HG03159 (cell line): ENCODE data around the gene LMNA.
"Not testable (repeated sequence)": the region's sequence is repeated elsewhere in the genome, so short reads cannot be mapped to it uniquely, and the experiment has no call there.

Experiments
- ATAC-seq: cut with Tn5 transposase; IDR thresholded peaks from one replicate; pipeline ENCODE4 v1.9.1; 2021; ENCODE audit warnings: mild to moderate bottlenecking, moderate library complexity; ENCODE audit not compliant: unreplicated experiment

LMNA gene

GRCh38 chr1:156114101-156114918, at the start of gene LMNA:
LMNA (plus strand) TSS chr1:156114711; CDS start chr1:156114919, 208 bp downstream.
- ATAC-seq, result peak; percentile 69

- ATAC-seq, result no peak
These were observed 49.3 kb upstream of the LMNA start for GRCh38 chr1:156065212-156065611.

GRCh38 chr1:156065871-156066270, 48.6 kb upstream of the LMNA start:
- no peak for ATAC-seq

GRCh38 chr1:156067262-156067661, 47.2 kb upstream of the LMNA start:
- no peak for ATAC-seq

GRCh38 chr1:156069490-156070455, 44.7 kb upstream of the LMNA start:
- ATAC-seq, result no peak

GRCh38 chr1:156070548-156070947, 44.0 kb upstream of the LMNA start:
- no peak for ATAC-seq

DNA sequence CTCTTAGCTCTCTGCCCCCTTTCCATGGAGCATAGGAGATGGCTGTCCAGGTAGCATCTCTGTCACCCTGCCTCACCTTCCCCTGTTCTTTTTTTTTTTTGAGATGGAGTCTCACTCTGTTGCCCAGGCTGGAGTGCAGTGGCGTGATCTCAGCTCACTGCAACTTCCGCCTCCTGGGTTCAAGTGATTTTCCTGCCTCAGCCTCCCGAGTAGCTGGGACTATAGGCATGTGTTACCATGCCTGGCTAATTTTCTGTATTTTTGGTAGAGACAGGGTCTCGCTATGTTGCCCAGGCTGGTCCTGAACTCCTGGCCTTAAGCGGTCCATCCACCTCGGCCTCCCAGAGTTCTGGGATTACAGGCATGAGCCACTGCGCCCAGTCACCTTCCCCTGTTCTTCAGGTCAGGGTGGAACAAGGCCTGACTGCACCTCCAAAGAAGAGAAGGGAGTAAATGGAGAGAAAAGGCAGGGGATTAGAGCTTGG, 43.1 kb upstream of the LMNA start:
- not testable (repeated sequence) for ATAC-seq

DNA sequence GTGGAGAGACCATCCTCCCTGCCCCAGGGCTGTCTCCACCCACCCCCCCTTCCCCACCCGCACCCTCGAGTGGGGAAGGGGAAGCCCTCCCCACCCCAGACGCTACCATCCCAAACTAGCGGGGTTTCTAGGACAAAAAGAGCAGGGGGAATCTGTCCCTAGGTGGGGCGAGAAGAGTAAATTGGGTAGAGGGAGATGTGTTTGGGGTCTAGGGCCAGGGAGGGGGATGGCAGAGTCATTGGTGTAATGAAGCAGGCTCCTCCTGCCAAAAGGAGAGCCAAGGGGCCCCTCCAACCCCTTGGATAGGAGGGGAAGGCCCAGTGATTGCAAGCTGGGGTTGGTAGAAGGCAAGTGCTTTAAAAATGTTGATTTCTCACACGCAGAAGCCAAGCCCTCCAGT, 42.3 kb upstream of the LMNA start:
- no peak for ATAC-seq

DNA sequence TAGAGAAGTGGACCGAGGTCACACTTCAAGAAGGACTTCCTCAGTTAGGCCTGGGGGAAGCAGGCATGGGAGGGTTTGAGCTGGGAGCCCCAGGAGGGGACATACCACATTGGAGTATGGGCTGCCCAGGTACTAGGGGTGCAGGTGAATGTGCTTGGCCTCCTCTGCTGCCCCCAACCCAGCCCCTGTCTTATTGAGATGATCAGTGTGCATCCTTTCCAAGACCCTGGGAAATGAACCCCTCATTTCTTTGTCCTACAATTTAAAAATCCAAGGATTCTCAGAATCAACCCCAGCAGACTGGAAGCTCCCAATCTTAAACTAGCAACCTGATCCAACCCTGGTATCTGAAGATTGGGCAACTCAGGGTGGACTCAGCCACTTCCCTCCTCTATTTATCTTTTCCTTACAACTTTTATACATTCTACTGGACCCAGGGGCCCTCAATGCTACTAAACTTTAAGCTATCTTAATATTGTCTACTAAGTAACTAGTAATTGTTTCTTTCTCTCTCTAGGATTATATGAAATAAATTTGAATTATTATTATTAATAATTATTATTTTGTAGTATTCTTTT, 41.3 kb upstream of the LMNA start:
- ATAC-seq, result no peak

GRCh38 chr1:156073740-156074139, 40.8 kb upstream of the LMNA start:
- no peak for ATAC-seq

DNA sequence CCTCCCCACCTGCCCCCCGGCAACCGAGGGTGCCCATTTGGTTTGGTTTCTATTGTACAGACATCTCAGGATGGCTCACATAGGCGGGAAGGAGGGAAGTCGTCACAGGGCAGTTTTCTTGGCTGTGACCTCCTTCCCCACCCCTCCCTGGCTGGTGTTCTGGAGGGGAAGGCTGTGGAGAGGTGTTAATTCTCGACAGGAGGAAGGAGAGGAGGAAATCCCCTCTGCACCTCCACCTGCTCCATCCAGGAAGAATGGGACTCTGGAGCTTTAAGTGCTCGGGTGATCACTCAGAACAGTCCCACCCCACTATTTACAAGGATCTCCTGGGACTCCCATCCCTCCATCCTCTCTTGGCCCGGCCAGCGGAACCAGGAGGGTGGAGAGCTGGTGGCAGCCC, 39.9 kb upstream of the LMNA start:
- ATAC-seq, result no peak

GRCh38 chr1:156075162-156075561, 39.3 kb upstream of the LMNA start:
- no peak for ATAC-seq

- no peak for ATAC-seq
These were observed 38.7 kb upstream of the LMNA start for GRCh38 chr1:156075775-156076204.

- ATAC-seq, result no peak
These were observed 37.7 kb upstream of the LMNA start for GRCh38 chr1:156076609-156077429.

DNA sequence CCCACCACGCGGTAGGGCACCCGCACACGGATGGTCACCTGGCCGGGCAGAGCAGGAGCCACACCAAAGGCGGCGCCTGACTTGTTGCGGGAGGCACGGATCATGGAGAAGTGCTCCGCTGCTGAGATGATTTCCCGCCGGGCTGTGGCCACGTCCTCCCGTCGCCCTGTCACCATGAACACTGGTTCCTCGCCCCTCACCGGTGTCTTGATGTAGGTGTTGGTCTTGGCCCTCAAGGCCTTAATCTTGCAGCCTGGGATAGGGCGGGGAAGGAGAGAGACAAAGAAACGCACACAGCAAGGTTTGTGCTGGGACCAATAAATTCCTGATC, 37.1 kb upstream of the LMNA start:
- no peak for ATAC-seq

GRCh38 chr1:156078728-156079127, 35.8 kb upstream of the LMNA start:
- no peak for ATAC-seq

DNA sequence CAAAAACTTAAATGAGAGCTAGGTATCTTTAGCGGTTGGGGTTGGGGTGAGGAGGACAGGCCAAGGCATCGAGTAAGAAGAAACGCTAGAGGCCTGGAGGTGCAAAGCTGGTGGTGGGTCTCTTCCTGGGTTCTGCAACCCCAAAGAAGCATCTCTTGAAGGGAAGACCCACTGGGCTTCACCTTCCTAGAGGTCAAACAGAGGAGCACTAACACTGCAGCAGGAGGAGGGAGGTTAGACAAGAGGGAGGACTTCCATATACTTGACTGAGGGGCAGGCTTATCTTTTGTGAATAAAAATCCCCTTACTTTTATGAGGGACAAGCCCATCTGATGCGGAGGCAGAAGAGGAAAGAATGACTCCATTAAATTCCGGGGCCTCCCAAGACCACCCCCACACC, 34.7 kb upstream of the LMNA start:
- ATAC-seq, result no peak

GRCh38 chr1:156080241-156080862, 34.2 kb upstream of the LMNA start:
- ATAC-seq, result no peak

GRCh38 chr1:156080863-156081179, 33.7 kb upstream of the LMNA start:
- ATAC-seq, result no peak
